ENCODE results near the gene ZNF609. TPM values are rescaled to one million over a fixed set of nuclear protein-coding genes. Genes with fewer than 3 reads are reported as not detected.

Gene ZNF609
- total and polyA plus RNA-seq, 10 of the 15 experiments (the other 5 are each of a cell fraction or from before 2014, with no cell fraction given): 5.1 to 35.3 (median 13.6) TPM

DNA sequence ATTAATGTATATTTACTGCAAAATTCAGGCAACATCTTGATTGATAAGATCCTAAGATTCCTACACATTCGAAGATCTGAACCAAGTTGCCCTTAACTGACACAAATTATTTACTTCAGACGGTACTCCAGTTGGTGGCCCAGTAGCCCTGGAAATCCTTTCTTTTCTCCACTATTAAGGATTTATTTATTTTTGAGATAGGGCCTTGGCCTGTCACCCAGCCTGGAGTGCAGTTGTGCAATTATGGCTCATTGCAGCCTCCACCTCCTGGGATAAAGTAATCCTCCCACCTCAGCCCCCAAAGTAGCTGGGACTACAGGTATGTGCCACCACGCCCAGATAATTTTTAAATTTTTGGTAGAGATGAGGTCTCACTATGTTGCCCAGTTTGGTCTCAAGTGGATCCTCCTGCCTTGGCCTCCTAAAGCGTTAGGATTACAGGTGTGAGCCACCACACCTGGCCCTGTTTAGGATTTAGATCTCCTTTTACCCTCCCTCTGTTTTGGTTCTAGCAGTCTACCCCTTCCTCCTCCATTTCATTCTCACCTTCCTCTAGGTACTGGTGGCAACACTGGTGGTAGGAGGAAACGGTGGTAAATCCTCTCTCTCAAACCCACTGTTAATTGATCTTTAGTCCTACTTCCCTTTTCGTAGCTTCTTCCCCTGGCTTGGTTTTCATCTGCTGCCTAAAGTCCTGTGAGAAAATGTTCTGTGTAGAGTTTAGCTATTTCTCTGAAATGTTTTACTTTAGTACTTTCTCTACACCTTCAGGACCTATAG, 12.7 kb upstream of the ZNF609 start (continued):
- TF ChIP-seq SIN3A (IDR thresholded peaks at IDR 0.05; ENCODE audit: low read depth, low read length) (no peak), REST (IDR thresholded peaks at IDR 0.05; ENCODE audit: low read depth, low read length) (no peak), STAT1 (conservative IDR thresholded peaks at IDR 0.05) (no peak), TCF3 (IDR thresholded peaks at IDR 0.05; ENCODE audit: borderline replicate concordance, insufficient read depth, low read depth, low read length) (no peak), BRCA1 (IDR thresholded peaks at IDR 0.05; ENCODE audit: low read depth, low read length) (no peak), MTA2 (IDR thresholded peaks at IDR 0.05; ENCODE audit: low read depth) (peak; percentile 89), NBN (IDR thresholded peaks at IDR 0.05) (peak; percentile 73), KAT2A (conservative IDR thresholded peaks at IDR 0.05; ENCODE audit: control insufficient read depth, low read depth, low read length) (no peak), RELA (IDR thresholded peaks at IDR 0.05; ENCODE audit: borderline replicate concordance, partially characterized antibody) (no peak), E2F8 (IDR thresholded peaks at IDR 0.05; ENCODE audit: low read depth, partially characterized antibody) (no peak), POLR2A (IDR thresholded peaks at IDR 0.05; ENCODE audit: low read depth, low read length) (no peak), MEF2A (IDR thresholded peaks at IDR 0.05; ENCODE audit: insufficient read depth, low read depth, low read length) (no peak), ZBTB40 (IDR thresholded peaks at IDR 0.05; ENCODE audit: borderline replicate concordance) (no peak), MEF2B (IDR thresholded peaks at IDR 0.05; ENCODE audit: partially characterized antibody, poor library complexity, severe bottlenecking) (peak; percentile 22)
- TF ChIP-seq, protein P1, sequence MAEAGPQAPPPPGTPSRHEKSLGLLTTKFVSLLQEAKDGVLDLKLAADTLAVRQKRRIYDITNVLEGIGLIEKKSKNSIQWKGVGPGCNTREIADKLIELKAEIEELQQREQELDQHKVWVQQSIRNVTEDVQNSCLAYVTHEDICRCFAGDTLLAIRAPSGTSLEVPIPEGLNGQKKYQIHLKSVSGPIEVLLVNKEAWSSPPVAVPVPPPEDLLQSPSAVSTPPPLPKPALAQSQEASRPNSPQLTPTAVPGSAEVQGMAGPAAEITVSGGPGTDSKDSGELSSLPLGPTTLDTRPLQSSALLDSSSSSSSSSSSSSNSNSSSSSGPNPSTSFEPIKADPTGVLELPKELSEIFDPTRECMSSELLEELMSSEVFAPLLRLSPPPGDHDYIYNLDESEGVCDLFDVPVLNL (IDR thresholded peaks at IDR 0.05; ENCODE audit: low read depth, low read length): no peak
